Parathyroid adenoma (tissue), 2 donors: Measurements from ENCODE around the gene KLHDC7B.

Experiments
- H2AFZ ChIP-seq: fragments of 300-600 bp; sonication (generic); one replicate; pipeline ENCODE4 v1.7.0; 2017; ENCODE audit warnings: antibody characterized with exemption, mild to moderate bottlenecking
- H3K27ac ChIP-seq: fragments of 300-600 bp; sonication (generic); one replicate; pipeline ENCODE4 v1.7.0; 2017
- H3K27me3 ChIP-seq: fragments of 300-600 bp; sonication (generic); one replicate; pipeline ENCODE4 v1.7.0; 2017; ENCODE audit warnings: low read length; ENCODE audit not compliant: control insufficient read depth, insufficient read depth
- H3K36me3 ChIP-seq: fragments of 300-600 bp; sonication (generic); one replicate; pipeline ENCODE4 v1.7.0; 2017; ENCODE audit warnings: low read length; ENCODE audit not compliant: control insufficient read depth, insufficient read depth
- H3K4me1 ChIP-seq: fragments of 300-600 bp; sonication (generic); one replicate; pipeline ENCODE4 v1.7.0; 2017; ENCODE audit warnings: control low read depth
- H3K4me2 ChIP-seq: fragments of 300-600 bp; sonication (generic); one replicate; pipeline ENCODE4 v1.7.0; 2017; ENCODE audit warnings: low read length
- H3K4me3 ChIP-seq: fragments of 300-600 bp; sonication (generic); one replicate; pipeline ENCODE4 v1.7.0; 2017; ENCODE audit warnings: low read depth, low read length
- H3K79me2 ChIP-seq: fragments of 300-600 bp; sonication (generic); one replicate; pipeline ENCODE4 v1.7.0; 2017; ENCODE audit warnings: control low read depth
- H3K9ac ChIP-seq: fragments of 300-600 bp; sonication (generic); one replicate; pipeline ENCODE4 v1.7.0; 2017; ENCODE audit warnings: mild to moderate bottlenecking
- H3K9me3 ChIP-seq: fragments of 300-600 bp; sonication (generic); one replicate; pipeline ENCODE4 v1.7.0; 2017; ENCODE audit warnings: low read length; ENCODE audit not compliant: control insufficient read depth
- TF ChIP-seq, protein P1 (sequence below): fragments of 300-600 bp; sonication (generic); IDR thresholded peaks from one replicate; pipeline ENCODE4 v1.7.0; 2017; ENCODE audit warnings: antibody characterized with exemption, mild to moderate bottlenecking
- donor health status: primary hyperparathyroidism.

Gene KLHDC7B

DNA sequence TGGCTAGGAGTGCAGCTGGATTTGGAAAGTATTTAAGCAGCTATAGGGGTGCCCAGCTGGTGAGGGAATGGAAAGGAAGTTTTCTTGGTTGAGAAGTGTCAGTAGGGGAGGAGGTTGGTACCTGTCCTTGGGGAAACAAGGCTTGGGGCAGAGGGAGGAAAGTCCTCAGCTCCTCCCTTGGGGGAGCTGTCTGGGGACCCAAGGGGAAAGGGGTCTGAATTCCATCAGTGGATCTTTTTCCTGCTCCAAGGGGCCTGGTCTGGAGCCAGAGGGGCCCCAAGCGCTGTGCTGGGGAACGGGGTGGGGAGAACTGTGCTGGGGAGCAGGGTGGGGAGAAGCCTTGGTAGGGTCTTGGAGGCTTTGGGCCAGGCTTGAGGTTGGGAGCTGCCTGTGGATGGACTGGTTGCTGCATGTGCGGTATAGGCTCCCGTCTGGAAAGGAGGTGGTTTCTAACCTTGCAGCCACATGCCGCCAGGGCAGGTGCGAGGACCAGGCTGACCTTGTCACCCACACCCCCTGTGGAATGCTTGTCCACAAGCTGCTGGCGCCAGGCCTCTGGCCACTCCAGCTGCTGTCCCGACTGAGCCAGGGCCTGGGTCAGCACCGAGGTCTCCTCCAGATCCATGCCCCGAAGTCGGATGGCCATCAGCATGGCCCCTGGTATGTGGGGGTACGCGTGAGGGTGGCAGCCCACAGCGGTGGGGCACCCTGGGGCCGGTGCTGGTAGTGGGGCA, 16.9 kb upstream of the KLHDC7B start:
- Histone ChIP-seq H3K27ac (peak overlapping the region; percentile 88), H3K79me2 (no peaks in the 10 kb centered on the region), H3K4me1 (peaks cover 9% of the 10 kb centered on the region), H3K4me2 (no peak overlapping the region), H2AFZ (no peak overlapping the region), H3K27me3 (no peaks in the 10 kb centered on the region), H3K4me3 (no peak overlapping the region), H3K36me3 (no peaks in the 10 kb centered on the region), H3K9ac (no peak overlapping the region), H3K9me3 (no peaks in the 10 kb centered on the region)
- TF ChIP-seq, protein P1, sequence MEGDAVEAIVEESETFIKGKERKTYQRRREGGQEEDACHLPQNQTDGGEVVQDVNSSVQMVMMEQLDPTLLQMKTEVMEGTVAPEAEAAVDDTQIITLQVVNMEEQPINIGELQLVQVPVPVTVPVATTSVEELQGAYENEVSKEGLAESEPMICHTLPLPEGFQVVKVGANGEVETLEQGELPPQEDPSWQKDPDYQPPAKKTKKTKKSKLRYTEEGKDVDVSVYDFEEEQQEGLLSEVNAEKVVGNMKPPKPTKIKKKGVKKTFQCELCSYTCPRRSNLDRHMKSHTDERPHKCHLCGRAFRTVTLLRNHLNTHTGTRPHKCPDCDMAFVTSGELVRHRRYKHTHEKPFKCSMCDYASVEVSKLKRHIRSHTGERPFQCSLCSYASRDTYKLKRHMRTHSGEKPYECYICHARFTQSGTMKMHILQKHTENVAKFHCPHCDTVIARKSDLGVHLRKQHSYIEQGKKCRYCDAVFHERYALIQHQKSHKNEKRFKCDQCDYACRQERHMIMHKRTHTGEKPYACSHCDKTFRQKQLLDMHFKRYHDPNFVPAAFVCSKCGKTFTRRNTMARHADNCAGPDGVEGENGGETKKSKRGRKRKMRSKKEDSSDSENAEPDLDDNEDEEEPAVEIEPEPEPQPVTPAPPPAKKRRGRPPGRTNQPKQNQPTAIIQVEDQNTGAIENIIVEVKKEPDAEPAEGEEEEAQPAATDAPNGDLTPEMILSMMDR = no peak

DNA sequence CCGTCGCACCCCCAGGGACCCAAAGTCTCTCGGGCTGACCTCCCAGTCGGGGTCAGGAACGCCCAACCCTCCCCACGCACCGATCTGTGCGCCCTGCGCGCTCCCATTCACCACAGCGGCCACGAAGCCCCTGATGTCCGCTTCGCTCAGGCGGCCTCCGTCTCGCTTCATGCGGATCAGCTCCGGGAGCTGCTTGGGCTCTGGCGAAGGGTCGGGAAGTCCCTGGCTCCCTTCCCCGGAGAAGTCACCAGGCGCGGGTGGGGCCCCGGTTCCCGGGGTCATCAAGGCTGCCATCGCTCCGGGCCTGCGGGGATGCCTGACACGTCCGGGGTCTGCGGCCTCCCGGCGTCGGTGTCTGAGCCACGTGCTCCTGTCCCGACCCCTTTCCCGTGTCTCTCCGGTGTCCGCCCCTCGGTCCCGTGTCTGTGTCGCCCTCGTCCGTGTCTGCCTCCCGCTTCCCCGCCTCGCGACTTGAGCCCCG, 16.2 kb upstream of the KLHDC7B start:
- no peaks in the 10 kb centered on the region for H3K36me3 ChIP-seq
- H3K27ac ChIP-seq = peak overlapping the region; percentile 88
- TF ChIP-seq, protein P1 = no peak
- peak overlapping the region; percentile 95 for H3K4me3 ChIP-seq
- no peaks in the 10 kb centered on the region for H3K9me3 ChIP-seq
- peak overlapping the region; percentile 99 for H3K4me2 ChIP-seq
- no peaks in the 10 kb centered on the region for H3K27me3 ChIP-seq
- no peak overlapping the region for H2AFZ ChIP-seq
- peaks cover 9% of the 10 kb centered on the region for H3K4me1 ChIP-seq
- H3K9ac ChIP-seq = no peak overlapping the region
- no peaks in the 10 kb centered on the region for H3K79me2 ChIP-seq

DNA sequence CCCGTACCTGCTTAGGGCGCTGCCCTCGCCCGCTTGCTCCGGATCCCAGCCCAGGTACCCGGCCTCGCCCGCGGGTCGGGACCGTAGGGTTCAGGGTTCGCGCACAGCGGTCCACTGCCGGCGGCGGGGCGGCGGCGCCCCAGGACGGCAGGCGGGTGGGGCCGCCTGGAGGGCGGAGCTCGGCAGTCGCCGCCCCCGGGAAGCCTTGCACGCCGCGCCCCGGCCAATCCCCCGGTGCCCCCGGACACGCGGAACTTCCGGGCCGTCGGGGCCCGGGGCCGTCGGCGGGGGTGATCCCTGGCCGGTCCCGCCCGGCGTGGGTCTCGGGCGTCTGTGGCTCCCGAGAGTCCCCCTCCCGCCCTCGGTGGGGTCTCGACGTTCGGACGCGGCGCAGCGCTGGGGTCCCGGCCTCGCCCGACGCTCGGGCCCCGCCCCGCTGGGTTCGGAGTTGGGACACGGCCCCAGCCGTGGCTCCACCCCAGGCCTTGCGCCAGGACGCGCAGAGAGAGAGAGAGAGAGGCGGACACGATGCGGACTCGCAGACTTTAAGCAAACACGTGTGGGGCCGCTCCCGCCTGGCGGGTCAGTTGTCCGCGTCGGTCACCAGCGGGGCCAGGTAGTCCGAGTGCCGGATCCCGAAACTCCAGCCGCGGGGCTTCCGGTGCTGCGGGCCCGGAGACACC, 15.7 kb upstream of the KLHDC7B start, which contains the start of gene TYMP:
Gene TYMP, minus strand, starts transcription at position 116 of the 683 bp plus-strand sequence. CDS start 303 bp downstream, outside the sequence.
- H3K27ac ChIP-seq = peak within 1 kb of the TSS; percentile 88
- H3K9me3 ChIP-seq = no peaks in the 10 kb centered on the region
- H2AFZ ChIP-seq = peak within 1 kb of the TSS; percentile 76
- peak within 1 kb of the TSS; percentile 99 for H3K4me2 ChIP-seq
- H3K4me3 ChIP-seq = peak within 1 kb of the TSS; percentile 95
- H3K4me1 ChIP-seq = peaks cover 9% of the 10 kb centered on the region
- H3K79me2 ChIP-seq = no peaks in the 10 kb centered on the region
- TF ChIP-seq, protein P1 = no peak
- no peaks in the 10 kb centered on the region for H3K27me3 ChIP-seq
- H3K9ac ChIP-seq = peak within 1 kb of the TSS; percentile 19
- H3K36me3 ChIP-seq = no peaks in the 10 kb centered on the region

DNA sequence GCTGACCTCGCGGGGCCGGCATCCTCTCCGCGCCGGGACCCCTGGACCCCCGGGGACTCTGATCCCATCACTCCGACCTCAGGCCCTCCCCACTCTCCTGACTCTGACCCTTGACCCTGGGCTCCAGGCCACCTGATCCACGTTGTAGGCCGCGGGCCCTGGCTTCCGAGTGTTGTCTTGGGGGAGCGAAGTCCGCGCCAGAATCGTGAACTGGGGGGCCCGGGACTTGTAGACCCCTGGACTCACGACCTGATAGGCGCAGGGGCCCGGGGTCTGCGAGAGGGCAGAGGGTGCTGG, 15.2 kb upstream of the KLHDC7B start:
- Histone ChIP-seq H3K27ac (peak overlapping the region; percentile 88), H2AFZ (peak overlapping the region; percentile 58), H3K9me3 (no peaks in the 10 kb centered on the region), H3K27me3 (no peaks in the 10 kb centered on the region), H3K79me2 (no peaks in the 10 kb centered on the region), H3K4me1 (peaks cover 9% of the 10 kb centered on the region), H3K36me3 (no peaks in the 10 kb centered on the region), H3K4me3 (peak overlapping the region; percentile 95), H3K9ac (peak overlapping the region; percentile 19), H3K4me2 (peak overlapping the region; percentile 99)
- TF ChIP-seq, protein P1 = no peak
